ENCODE measurements around the gene MAN2A1.
"Not testable (repeated sequence)": the region's sequence is repeated elsewhere in the genome, so short reads cannot be mapped to it uniquely, and the experiment has no call there.

GRCh38 chr5:109893271-109893670 lies 203.5 kb downstream of the MAN2A1 start:
- not testable (repeated sequence) for TF ChIP-seq CTCF (conservative IDR thresholded peaks at IDR 0.05; ENCODE audit: low read depth, low read length); EZH2 (IDR thresholded peaks at IDR 0.05; ENCODE audit: borderline replicate concordance, low read depth, low read length, poor library complexity, severe bottlenecking)
